HPDE6-E6E7 (cell line): ENCODE results near the gene CACHD1.

Experiments used
- DNase-seq: peaks from one replicate; pipeline ENCODE4 v3.0.0; 2011; ENCODE audit warnings: missing footprints; ENCODE audit errors: extremely low spot score

CACHD1 gene

GRCh38 chr1:64473367-64473766, 3.4 kb downstream of the CACHD1 start:
- no peak for DNase-seq

- no peak for DNase-seq
Observed at GRCh38 chr1:64474133-64474532, 4.2 kb downstream of the CACHD1 start.

DNA sequence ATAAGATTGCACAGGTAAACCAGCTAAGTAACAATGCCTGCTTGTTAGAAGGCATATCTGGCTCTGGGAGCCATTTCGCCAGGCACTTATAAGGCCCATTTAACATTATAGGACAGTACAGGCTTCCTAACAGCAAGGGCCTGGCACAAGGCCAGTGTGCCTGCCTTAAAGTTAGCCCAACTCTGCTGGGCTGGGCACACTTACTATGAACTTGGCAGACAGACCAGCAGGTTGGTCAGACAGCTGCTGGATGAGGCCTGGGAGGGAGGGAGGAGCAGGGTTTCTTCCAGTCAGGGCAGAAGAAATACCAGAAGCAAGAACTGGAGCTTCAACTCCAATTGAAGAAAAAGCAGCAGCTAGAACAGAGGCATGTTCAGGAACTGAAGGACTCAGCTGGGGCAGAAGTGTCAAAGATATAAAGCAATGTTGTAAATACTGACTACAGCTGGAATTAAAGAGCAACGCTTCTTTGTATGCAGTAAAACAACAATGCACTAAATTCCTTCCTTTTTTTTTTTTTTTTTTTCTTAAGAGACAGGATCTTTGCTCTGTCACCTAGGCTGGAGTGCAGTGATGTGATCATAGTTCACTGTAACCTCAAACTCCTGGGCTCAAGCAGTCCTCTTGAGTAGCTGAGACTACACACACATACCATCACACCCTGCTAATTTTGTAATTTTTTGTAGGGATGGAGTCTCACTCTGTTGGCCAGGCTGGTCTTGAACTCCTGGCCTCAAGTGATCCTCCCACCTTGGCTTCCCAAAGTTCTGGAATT, 4.9 kb downstream of the CACHD1 start:
- DNase-seq: no peak

DNA sequence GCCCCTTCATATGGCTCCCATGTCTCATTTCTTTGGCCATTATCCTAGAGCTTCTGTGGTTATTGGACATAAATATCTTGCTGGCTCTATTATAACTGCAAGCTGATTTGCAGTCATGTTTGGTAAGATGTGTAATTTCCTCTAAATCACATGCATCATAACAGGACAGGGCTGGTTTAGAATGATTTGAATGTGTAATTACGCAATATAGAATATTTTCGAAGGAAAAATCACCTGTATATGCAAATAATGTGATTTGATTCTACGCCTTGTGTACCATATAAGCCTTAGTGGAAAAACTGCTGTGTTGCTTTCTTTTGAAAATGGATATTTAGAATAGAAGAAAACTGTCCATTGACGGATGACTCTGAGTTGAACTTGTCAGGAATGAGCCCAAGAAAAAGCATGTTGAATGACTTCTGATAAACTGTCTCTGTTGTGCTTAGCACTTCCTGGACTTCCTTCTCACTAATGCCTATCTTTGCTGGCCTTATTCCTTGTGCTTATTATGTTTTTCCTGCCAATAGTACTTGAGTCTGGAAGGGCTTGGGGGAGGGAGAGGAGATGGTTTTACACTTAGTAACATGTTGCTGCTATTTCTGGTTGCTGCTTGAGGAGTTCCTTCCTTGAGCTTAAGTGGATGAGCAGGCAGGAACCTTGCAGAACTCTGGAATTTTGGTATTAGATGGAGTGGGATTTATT, 6.5 kb downstream of the CACHD1 start:
- DNase-seq: no peak

DNA sequence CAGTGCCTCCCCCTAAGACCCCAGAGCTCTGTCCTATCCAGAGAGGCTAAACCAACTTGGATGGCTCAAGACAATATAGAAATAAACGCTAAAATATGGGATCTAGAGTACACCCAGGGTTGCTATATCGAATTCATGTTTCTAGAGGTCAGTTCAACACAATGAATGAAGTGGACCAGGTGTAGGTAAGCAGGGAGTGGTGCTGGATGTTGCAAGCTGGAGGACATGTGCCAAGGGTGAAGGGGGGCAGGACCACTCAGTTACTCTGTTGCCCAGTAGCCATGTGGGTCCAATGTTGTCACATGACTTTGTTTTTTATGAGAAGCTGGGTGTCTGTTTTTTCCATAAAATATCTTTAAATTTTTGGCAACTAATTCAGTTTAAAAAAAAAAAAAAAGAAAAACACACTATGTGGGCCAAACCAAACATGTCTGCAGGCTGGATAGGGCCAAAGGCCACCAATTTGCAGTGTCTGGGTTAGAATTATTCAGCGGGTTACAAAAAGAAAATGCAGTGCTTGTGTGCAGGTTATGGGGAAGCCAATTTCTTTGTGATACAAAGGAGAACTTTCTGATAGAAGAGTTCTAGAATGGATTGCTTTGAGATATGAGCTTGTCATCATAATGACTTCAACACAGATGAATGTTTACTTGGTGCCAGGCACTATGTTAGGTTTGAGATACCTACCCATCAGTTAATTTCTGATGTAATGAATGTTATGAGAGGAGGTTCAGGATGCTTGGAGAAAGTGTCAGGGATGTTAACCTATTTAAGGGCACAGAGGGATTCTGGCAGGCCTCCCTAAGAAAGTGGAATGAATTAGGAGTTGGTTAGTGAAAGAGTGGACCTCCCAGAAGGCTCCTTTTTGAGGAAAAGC, 8.9 kb downstream of the CACHD1 start:
- DNase-seq: no peak

DNA sequence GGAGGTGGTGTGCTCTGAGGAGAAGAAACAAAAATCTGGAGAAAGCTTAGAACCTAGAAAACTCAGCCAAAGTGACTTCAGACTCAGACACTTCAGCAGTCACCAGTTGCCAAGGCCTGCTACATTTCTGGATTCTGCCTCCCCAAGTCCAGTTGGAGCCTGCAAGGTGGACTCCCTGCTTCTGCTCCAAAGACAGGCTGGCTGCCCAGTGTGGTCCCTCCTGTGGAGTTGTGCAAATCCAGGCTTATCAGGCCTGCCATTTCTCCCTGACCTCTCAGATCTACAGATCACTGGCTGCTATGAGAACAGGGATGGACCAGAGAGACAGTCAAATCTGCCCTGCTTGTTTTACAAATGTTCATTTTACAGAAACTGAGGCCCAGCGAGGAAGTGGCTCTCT, 9.9 kb downstream of the CACHD1 start:
- DNase-seq: no peak

DNA sequence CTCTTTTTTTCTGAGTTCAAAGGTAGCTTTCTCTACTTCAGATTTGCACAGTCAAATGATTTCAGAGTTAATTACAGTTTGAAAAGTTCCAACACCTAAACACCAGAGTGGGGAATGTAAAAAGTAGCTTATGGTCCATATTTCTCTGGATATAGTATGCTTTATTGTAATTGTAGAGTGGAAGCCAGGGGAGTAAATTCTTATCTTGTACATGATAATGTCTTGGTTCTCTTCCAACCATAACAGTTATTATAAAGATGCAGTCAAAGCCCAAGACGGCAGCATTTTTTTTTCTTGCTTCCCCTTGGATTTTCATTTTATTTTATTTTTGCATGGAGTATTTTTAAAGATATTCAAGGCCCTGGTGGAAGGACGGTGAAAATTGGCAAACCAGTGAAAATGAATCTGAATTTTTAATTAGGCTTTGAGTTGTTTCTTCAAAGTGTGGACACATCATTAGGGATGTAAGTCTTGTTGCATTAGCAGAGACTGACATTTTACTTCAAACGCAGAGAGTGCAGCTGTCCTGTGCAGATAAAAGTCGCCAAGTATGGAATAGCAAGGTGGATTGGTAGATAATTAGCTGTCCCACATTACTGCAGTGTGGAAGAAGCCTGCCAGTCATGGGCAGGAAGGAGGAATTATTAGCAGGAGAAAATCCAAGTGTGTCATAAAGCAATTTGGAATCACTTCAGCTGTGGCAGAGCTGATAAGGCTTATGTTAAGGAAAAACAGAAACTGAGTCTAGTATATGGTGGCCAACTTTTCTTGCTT, 11.3 kb downstream of the CACHD1 start:
- DNase-seq: no peak

GRCh38 chr1:64482128-64482527, 12.2 kb downstream of the CACHD1 start:
- DNase-seq: no peak

- DNase-seq: no peak
Observed at GRCh38 chr1:64482720-64483119, 12.8 kb downstream of the CACHD1 start.

DNA sequence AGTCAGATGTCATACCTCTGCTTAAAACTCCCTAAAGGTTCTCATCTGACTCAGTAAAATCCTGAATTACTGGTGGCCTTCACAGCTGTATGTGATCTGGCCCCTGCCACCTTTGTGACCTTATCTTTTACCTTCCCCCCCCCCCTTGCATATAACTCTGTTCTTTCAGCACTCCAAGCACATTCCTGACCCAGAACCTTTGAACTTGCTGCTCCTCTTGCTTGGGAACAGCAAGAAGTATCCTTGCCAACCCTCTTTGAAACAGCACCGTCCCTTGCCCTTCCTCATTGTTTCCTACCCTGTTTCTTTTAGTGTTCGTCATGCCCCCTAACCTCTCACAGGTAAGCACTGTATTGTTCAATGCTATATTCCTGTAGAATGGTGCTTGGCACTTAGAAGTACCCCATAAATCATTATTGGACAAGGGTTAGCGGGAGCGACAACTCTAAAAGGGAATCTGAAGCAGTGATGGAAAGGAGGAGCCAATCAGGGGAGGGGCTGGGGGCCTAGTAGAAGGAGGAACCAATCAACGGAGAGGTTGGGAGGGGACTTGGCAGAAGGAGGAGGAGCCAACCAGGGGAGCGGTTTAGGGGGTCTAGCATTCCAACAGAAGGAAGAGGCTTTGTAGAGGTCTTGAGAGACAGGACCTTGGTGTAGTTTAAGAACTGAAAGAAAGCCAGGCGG, 13.9 kb downstream of the CACHD1 start:
- DNase-seq: no peak

- no peak for DNase-seq
Observed at GRCh38 chr1:64484651-64485050, 14.7 kb downstream of the CACHD1 start.

DNA sequence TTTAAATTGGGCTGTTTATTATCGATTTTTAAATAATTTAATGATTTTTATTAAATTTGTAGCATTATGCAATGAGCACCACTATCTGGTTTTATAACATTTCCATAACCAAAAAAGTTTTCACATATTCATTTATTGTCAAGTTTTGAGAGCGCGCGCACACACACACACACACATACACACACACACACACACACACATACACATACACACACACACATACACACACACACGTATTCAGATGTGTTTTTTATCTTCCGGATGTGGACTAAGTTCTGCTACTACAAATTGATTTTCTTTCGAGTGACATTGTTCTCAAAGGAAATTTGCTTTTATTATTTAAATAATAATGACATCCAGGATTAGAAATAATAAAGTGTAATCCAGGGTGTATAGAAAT, 16.3 kb downstream of the CACHD1 start:
- DNase-seq: no peak

DNA sequence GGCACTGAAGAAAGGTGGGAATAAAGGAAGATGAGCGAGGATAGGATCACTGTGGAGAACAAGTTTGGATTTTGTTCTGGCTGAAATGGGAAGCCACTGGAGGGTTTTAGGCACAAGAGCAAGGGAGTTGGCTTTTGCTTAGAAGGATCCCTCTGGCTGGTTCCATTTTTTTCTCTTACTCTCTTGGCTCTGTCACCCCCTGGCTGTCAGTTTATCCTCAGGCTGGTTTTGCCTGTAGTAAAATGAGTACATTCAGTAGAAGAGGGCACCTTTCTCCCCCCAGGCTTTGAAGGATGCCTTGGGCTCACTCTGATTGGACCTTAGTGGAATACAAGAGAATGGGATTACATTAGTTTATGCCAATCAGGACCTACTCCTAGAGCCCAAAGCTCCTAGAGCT, 17.1 kb downstream of the CACHD1 start:
- no peak for DNase-seq

DNA sequence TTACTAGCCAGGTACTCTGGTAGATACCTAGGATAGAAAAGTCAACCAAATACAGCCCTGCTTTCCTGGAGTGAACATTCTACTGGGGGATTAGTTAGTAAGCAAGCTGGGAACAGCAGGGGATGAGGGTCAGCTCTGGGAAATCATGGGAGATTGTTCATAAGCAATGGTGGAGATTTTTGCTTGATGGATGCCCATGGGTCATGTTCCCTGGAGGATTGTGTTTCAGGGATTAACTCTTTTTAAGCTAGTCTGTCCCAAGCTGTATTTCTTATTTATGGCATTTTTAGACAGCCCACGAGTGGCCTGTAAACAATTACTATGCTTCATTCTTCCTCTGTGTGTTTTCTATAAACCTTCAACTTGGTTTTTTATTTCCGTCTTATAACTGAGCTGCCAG, 18.9 kb downstream of the CACHD1 start:
- no peak for DNase-seq

GRCh38 chr1:64489707-64490106, 19.8 kb downstream of the CACHD1 start:
- no peak for DNase-seq

DNA sequence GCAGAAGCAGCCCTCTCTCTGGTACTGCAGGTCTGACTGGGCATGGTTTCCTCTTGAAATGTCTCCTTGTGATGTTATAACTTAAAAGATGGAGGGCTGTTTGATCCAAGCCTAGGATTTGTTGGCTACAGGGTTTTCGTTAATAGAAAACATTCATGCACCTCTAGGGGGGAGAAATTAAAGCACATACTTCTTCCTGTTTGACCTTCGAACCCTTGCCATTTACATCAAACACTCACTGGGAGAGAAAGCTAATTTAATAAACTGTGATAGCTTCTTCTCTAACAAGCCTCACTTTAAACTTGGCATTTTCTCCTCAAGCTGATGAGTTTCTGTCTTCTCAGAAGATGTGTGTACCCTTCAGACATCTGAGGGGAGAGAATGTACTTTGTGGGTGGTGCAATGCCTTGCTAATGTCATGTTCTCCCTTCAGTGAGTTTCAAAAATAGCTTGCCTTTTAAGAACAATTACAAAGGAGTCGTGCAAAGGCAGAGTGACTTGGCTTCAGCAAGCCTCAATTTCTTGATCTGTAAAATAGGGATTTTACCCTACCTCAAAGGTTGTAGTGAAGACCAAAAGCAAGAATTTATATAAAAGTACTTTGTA, 20.4 kb downstream of the CACHD1 start:
- no peak for DNase-seq

GRCh38 chr1:64492424-64492823, 22.5 kb downstream of the CACHD1 start:
- no peak for DNase-seq

GRCh38 chr1:64493831-64494230, 23.9 kb downstream of the CACHD1 start:
- no peak for DNase-seq

GRCh38 chr1:64494659-64495058, 24.7 kb downstream of the CACHD1 start:
- DNase-seq: no peak

GRCh38 chr1:64495878-64496277, 25.9 kb downstream of the CACHD1 start:
- no peak for DNase-seq

DNA sequence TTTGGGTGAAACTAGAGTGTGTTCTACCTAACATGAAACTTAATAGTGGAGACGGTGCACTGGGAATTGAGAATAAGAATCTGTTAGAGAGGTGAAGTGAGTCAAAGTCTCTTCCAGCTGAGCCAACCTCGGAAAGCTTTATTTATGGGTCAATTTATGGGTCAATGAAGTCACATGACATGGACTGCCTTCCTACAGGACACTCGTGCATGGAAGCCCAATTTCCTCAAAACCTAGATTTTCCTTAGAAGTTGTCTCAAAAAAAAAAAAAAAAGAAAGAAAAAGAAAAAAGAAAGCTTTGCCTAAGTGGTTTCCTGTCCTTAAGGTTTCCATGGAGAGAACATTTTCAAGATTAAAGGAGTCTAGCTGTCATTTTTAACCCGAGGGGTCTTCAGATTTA, 26.7 kb downstream of the CACHD1 start:
- DNase-seq: no peak
